ENCODE data around the gene PKIB. TPM values are rescaled to one million over a fixed set of nuclear protein-coding genes. Genes with fewer than 3 reads are reported as not detected.

PKIB gene
- polyA plus RNA-seq, 2 of the 4 experiments (the other 2 are of a cell fraction): 0.37 to 1.5 TPM

- WGBS (ENCODE audit: missing lambda C conversion rate): 84% methylated on average over 2 of the region's 2 CpGs
- H3K4me2 ChIP-seq: no peak overlapping the region
- CTCF ChIA-PET: no interaction called here
- H3K4me3 ChIP-seq: no peak overlapping the region
- H3K27ac ChIP-seq: no peak overlapping the region
- DNase-seq (ENCODE audit: low read depth in 1 of 2, low spot score in 1 of 2): no peak
- TF ChIP-seq, protein P1, sequence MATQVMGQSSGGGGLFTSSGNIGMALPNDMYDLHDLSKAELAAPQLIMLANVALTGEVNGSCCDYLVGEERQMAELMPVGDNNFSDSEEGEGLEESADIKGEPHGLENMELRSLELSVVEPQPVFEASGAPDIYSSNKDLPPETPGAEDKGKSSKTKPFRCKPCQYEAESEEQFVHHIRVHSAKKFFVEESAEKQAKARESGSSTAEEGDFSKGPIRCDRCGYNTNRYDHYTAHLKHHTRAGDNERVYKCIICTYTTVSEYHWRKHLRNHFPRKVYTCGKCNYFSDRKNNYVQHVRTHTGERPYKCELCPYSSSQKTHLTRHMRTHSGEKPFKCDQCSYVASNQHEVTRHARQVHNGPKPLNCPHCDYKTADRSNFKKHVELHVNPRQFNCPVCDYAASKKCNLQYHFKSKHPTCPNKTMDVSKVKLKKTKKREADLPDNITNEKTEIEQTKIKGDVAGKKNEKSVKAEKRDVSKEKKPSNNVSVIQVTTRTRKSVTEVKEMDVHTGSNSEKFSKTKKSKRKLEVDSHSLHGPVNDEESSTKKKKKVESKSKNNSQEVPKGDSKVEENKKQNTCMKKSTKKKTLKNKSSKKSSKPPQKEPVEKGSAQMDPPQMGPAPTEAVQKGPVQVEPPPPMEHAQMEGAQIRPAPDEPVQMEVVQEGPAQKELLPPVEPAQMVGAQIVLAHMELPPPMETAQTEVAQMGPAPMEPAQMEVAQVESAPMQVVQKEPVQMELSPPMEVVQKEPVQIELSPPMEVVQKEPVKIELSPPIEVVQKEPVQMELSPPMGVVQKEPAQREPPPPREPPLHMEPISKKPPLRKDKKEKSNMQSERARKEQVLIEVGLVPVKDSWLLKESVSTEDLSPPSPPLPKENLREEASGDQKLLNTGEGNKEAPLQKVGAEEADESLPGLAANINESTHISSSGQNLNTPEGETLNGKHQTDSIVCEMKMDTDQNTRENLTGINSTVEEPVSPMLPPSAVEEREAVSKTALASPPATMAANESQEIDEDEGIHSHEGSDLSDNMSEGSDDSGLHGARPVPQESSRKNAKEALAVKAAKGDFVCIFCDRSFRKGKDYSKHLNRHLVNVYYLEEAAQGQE (IDR thresholded peaks at IDR 0.05): no peak
- no peak for TF ChIP-seq CBX2 (IDR thresholded peaks at IDR 0.05; ENCODE audit: borderline replicate concordance, low read depth)
- TF ChIP-seq HOXB13 (CRISPR knock-in tag; IDR thresholded peaks at IDR 0.05; ENCODE audit: low read depth): no peak
- no peak for TF ChIP-seq HDAC2 (IDR thresholded peaks at IDR 0.05)
- TF ChIP-seq, protein P2, sequence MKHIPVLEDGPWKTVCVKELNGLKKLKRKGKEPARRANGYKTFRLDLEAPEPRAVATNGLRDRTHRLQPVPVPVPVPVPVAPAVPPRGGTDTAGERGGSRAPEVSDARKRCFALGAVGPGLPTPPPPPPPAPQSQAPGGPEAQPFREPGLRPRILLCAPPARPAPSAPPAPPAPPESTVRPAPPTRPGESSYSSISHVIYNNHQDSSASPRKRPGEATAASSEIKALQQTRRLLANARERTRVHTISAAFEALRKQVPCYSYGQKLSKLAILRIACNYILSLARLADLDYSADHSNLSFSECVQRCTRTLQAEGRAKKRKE (CRISPR knock-in tag; IDR thresholded peaks at IDR 0.05; ENCODE audit: low read depth): no peak
- no peak for TF ChIP-seq EHMT2 (IDR thresholded peaks at IDR 0.05; ENCODE audit: low read depth)
- no peak for TF ChIP-seq NFE2L2 (conservative IDR thresholded peaks at IDR 0.05; ENCODE audit: low read length)
- TF ChIP-seq NR3C1 (IDR thresholded peaks at IDR 0.05): no peak
- no peak for TF ChIP-seq SREBF2 (IDR thresholded peaks at IDR 0.05)
- TF ChIP-seq MYC (IDR thresholded peaks at IDR 0.05; ENCODE audit: borderline replicate concordance, low read length): no peak
- no peak for TF ChIP-seq MAFK (IDR thresholded peaks at IDR 0.05; ENCODE audit: partially characterized antibody)
- no peak for TF ChIP-seq KDM1A (IDR thresholded peaks at IDR 0.05; ENCODE audit: low read depth)
- POLR2A ChIA-PET: no interaction called here
- FAIRE-seq: no peak
- H3K9me3 ChIP-seq: no peaks in the 10 kb centered on the region
- no peaks in the 10 kb centered on the region for H3K4me1 ChIP-seq
- no peak for ATAC-seq
These were observed 56.2 kb downstream of the PKIB start for GRCh38 chr6:122666418-122666817.

DNA sequence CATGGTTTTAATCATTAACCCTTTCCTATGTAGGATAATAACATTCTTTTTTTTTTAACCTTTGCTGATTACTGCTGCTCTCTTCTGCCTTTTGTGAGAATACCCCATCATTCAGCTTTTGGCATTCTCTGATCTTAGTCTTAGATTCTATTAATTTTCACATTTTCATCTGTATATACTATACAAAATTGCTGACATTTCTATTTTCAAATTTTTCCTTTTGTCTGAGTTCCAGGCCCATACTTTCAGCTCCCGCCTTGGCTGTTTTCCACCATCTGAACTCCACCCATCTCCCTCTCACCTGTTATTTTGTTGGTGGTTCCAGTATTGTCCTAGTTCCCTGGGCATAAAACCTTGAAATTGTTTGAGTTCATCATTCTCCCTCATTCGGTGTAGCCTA lies 59.2 kb downstream of the PKIB start:
- DNase-seq (ENCODE audit: low read depth in 1 of 2, low spot score in 1 of 2) (no peak), FAIRE-seq (no peak), ATAC-seq (no peak)
- H3K4me1 ChIP-seq: no peaks in the 10 kb centered on the region
- TF ChIP-seq MAFK (IDR thresholded peaks at IDR 0.05; ENCODE audit: partially characterized antibody) (peak; percentile 55), POLR2A (IDR thresholded peaks at IDR 0.05; ENCODE audit: low read length) (no peak), PBX3 (IDR thresholded peaks at IDR 0.05) (no peak), CHD4 (IDR thresholded peaks at IDR 0.05; ENCODE audit: borderline replicate concordance) (no peak), NPAS2 (CRISPR knock-in tag; IDR thresholded peaks at IDR 0.05; ENCODE audit: borderline replicate concordance) (no peak)
- TF ChIP-seq, protein P1 (IDR thresholded peaks at IDR 0.05): no peak
- no peaks in the 10 kb centered on the region for H3K9me3 ChIP-seq
- no peak overlapping the region for H3K4me3 ChIP-seq
- WGBS (ENCODE audit: missing lambda C conversion rate): 56% methylated on average over 2 of the region's 2 CpGs
- CTCF ChIA-PET: no interaction called here
- POLR2A ChIA-PET: no interaction called here
- no peak overlapping the region for H3K4me2 ChIP-seq
- H3K27ac ChIP-seq: no peak overlapping the region

Data from A549 (cell line).